NCI-H146 treated with DMSO at 0.1 percent for 48 hours (cell line): ENCODE measurements around the gene IL17RA.

Experiments
- DNase-seq: peaks from one replicate; lab custom pipeline; 2025; ENCODE audit not compliant: unreplicated experiment; lab: John Stamatoyannopoulos, UW

IL17RA gene

DNA sequence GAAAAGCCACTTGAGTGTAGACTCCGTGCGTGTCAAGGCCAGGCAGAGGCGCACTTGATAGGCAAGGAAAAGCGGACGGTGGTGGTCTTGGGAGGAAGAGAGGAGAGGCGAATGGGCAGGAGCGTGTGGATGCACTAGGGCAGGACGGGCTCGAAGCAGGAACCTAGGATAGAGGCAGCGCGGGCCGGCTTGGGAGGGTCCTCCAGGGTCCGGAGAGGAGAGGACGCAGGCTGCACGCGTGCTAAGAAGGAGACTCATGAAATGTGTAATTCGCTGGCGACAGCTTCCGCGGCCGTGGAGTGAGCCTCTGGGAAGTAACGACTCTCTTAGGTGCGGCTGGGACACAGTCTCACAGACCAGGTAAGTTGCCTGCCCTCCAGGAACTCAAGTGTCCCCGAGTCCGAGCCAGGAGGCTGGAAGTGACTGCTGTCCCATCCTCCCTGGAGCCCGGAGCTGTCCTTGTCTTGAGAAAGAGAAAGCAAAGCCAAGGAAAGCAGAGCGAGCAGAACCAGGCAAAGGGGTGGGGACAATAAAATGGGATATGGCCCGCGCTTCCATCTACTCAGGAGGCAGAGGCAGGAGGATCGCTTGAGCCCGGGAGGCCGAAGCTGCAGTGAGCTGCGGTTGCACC is 874 bp upstream of the IL17RA start:
- no peak for DNase-seq

GRCh38 chr22:17085277-17086181 is 729 bp downstream of the IL17RA start:
- no peak for DNase-seq

- no peak for DNase-seq
Observed at GRCh38 chr22:17086296-17086695, 1.5 kb downstream of the IL17RA start.

DNA sequence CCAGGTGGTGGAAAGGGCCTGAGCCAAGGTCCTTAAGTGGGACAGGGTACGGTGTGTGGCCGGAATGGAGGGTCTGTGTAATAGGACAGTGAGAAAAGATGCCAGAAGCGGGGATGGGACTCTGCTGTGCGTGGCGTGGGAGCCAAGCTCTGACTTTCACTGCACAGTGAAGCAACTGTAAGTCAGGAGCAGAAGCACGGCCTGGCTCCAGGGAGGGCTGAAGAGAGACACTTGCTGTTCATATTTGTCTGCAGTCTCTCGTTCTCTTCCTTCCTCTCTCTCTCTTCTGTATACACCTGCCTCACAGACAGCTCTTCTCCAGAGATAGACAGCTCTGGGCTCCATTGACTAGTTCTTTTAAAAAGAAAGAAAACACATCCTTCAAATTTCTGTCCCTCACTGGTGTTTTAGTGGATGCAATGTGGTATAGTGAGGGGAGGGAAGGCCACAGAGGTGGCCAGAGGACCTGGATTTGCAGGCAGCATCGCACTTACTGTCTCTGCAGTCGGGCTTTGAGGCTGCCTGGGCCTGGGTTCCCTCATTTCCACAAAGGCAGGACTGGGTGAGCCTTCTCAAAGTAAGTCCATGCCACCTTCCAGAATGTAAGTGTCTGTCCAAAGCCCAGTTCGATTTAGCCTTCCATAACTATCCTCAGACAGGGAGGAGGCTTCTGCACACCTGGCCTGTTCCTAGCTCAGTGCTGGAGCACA is 2.1 kb downstream of the IL17RA start:
- no peak for DNase-seq

DNA sequence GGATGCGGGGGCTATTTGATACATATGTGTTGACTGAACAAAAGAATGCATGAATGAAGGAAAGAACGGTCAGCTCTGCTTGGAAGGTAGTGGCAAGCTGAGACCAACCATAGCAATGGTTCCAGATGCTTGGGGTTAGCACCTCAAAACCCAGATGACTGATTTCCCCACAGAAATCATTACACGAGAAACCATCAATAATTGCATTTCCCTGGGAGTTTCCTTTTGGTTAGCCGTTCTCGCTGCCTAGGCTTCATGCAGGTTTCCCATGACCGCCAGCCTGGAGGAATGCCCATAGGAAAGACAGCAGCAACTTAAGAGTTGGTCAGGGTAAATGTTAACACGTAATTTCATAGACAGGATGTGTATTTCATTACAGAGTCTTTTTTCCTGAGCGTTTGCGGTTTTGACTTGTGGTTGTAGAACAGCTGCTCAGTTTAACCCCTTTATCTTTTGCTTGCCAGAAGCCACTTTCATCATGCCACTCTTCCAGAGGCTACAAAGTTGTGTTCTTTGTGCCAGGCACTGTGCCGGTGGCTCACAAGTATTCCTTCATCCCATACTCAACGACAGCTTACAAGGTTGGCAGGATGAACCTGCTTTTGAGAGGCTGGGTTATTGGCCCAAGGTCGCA is 2.8 kb downstream of the IL17RA start:
- DNase-seq = no peak

DNA sequence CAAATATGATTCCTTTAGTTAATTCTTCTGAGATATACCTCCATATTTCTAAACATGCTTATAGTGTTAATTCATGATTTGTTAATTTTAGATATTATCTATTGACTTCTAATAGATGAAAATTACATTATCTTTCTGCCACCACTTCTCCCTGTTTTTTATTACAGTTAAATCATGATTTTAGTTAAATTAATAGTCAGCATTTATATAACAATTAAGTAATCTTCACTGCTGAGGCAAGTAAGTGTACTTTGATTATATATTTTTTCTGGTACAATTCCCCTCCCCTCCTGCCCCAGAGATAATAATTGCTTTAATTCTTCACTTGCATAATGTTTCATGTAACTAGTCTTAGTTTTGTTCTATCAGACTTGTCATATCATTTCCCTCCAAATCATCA is 5.8 kb downstream of the IL17RA start:
- no peak for DNase-seq

- DNase-seq = no peak
Observed at GRCh38 chr22:17091851-17092250, 7.1 kb downstream of the IL17RA start.

GRCh38 chr22:17093081-17093480 is 8.3 kb downstream of the IL17RA start:
- no peak for DNase-seq

GRCh38 chr22:17095538-17095937 is 10.7 kb downstream of the IL17RA start:
- no peak for DNase-seq

- no peak for DNase-seq
Observed at GRCh38 chr22:17096071-17096470, 11.3 kb downstream of the IL17RA start.

DNA sequence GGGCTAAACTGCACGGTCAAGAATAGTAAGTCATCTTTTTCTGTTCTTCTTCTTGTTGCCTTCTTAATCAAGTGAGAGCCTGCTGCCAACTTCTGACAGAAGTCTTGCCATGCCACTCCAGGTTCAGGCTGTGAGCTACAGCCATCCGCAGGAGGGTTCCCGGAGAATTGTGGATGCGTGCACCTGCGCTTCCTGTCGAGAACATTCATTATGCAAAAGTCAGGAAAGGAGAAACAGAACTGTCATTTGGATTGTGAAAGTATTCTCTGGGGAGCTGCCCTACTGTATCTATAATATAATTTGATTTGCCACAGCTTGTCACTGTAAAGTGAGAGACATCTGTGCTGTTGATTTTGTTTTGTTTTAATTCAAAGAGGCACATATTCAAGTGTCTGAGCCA is 12.3 kb downstream of the IL17RA start:
- DNase-seq = no peak

DNA sequence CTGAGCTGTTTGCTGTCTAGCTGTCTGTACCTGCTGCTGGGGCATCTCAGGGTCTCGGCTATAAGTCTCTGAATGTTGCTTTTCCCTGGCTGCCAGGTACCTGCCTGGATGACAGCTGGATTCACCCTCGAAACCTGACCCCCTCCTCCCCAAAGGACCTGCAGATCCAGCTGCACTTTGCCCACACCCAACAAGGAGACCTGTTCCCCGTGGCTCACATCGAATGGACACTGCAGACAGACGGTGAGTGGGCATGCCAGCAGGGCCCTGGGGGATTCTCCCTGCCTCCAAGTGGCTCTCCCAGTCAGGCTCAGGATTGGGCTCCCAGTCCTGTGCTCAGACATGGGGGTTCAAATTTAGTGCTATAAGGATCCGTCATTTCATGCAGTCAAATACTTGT is 12.9 kb downstream of the IL17RA start:
- no peak for DNase-seq

- DNase-seq = no peak
Observed at GRCh38 chr22:17098379-17098819, 13.6 kb downstream of the IL17RA start.

GRCh38 chr22:17100621-17101020 is 15.8 kb downstream of the IL17RA start:
- no peak for DNase-seq

DNA sequence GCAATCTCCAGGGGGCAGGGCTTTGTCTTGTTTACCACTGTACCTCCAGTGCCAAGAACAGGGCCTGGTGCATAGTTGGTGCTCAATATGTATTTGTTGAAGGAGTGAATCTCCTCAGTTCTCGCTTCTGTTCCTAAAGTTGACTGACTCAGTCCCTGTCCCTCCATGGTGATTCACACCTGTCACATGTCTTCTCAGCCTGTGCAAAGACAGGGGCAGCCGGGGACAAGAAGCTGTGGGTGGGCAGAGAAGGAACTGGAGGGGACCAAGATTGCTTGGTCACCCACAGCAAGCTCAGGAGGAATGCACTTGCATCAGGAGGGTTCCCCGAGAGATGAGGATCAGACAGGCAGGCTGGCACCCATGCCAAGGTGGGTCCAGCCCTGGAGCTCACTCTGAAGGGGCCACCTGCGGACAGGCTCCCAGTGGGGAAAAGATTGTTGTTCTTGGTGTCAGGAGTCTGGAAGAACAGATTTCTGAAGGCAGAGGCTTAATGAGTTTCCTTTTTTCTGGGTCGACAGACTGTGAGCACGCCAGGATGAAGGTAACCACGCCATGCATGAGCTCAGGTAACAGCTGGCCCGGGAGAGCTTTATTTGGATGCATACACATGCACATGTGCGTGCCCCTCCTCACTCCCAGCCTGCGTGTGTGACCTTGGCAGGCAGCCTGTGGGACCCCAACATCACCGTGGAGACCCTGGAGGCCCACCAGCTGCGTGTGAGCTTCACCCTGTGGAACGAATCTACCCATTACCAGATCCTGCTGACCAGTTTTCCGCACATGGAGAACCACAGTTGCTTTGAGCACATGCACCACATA is 16.9 kb downstream of the IL17RA start:
- no peak for DNase-seq

DNA sequence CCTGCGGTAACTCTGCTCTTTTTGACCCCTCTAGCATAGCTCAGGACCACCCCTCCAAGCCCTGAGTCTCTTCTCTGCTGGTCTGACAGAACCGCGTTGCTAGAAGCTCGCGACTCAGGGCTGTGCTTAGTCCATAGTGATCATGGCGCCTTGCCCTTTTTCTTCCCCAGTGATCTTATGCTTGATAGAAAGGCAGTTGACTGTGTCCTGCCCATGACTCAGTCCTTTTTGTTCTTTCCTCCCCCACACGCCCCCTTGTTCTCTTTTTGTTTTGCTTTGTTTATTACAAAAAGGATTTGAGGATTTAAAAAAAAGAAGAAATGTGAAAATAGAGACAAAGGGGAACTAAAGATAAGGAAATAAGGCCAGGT is 17.5 kb downstream of the IL17RA start:
- no peak for DNase-seq

- DNase-seq = no peak
Observed at GRCh38 chr22:17103351-17103750, 18.6 kb downstream of the IL17RA start.

DNA sequence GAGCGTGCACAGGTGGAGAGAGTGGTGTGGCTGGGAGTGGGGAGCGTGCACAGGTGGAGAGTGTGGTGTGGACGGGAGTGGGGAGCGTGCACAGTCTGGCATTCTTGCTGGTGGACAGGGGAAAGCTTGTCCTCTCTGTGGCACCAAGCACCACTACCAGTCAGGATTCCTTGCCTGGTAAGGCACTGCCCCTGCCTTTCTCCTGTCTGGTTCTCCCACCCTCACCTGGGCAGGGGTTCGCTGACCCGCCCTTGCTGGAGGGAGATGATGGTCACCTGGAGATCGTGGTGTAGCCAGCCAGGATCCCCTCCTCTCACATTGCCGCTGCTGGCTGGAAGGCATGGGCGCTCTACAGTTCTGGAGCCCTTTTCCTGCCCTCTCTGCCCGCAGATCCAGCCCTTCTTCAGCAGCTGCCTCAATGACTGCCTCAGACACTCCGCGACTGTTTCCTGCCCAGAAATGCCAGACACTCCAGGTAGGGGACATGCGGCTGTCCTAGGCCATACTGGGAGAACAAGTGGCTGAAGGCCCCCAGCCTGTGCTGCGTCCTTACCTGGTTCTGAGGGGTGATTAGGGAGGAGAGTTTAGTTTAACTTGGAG is 19.6 kb downstream of the IL17RA start:
- DNase-seq = no peak

GRCh38 chr22:17105143-17106129 is 20.6 kb downstream of the IL17RA start:
- DNase-seq = no peak
